OCI-M1 (cell line): ENCODE results near the gene PLXND1.
"Not testable (repeated sequence)": the region's sequence is repeated elsewhere in the genome, so short reads cannot be mapped to it uniquely, and the experiment has no call there.

Source experiments
- DNase-seq: peaks from one replicate; lab custom pipeline; 2025; lab: John Stamatoyannopoulos, UW

Gene PLXND1

DNA sequence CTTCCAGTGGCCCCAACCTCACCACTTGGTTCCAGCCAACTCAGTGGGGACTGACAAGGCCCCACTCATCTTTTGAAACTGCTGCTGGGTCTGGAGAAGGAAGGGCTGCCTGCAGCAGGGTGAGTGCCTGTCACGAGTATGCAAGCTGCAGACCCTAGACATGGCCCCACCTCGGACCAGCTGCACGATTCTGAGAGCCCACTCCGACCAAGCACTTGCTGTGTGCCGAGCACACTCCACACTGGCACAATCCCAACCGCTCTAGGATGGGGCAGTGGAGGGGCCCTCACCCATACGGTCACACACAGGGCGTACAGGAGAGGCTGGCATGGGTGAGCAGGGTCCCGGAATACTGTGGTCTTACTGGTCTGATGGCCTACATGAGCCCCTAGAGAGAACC lies 8.0 kb upstream of the PLXND1 start:
- DNase-seq, result no peak

DNA sequence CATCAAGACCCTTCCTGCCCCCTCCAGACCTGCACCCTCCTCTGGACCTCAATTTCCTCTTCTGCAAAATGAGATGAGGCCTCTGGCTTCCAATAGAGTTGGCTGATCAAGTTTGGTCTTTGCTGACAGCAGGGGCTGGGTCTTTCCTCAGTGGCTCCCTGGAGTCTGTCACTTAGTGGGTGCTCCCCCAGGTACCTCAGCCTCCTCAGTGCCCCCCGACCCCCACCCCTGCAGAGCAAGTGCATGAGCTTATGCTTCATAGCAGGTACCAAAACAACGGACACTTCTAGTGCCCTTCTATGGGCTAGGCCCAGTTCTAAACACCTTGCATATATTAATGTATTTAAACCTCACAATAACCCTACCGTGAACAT lies 6.9 kb upstream of the PLXND1 start:
- DNase-seq, result no peak

DNA sequence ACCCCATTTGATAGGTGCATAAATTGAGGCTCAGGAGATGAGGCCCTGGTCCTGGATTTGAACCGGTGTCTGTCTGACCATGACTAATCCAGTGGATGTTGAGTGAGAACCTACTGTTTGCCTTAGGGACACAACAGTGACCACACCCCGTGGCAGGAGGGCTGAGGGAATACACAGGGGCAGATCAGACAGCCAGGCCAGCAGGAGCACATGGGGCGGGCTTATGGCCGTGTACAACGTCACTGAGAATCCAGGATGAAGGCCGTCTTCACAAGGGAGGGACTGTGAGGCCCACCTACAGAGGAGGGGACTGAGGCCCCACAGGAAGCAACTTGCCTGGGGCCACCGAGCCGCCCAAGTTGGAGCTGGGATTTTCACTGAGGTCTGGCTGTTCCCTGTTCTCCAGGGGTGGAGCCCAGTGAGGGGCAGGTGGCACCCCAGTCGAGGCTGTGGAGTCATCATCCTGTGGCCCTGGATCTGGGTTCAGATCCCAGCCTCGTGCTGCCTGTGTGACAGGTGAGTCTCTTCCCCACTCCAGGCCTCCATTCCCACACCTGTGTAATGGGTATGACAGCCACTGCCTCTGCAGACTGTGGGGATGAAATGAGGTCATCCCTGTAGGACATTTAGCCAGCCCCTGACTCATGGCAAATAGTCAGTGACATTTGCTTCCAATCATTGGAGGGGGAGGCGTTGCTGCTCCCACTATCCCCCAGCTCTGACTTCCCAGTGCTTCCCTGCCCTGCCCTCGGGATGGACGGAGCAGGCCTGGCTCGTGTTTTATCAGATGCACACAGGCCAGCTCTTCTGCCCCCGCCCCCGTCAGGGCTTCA lies 6.3 kb upstream of the PLXND1 start:
- no peak for DNase-seq

DNA sequence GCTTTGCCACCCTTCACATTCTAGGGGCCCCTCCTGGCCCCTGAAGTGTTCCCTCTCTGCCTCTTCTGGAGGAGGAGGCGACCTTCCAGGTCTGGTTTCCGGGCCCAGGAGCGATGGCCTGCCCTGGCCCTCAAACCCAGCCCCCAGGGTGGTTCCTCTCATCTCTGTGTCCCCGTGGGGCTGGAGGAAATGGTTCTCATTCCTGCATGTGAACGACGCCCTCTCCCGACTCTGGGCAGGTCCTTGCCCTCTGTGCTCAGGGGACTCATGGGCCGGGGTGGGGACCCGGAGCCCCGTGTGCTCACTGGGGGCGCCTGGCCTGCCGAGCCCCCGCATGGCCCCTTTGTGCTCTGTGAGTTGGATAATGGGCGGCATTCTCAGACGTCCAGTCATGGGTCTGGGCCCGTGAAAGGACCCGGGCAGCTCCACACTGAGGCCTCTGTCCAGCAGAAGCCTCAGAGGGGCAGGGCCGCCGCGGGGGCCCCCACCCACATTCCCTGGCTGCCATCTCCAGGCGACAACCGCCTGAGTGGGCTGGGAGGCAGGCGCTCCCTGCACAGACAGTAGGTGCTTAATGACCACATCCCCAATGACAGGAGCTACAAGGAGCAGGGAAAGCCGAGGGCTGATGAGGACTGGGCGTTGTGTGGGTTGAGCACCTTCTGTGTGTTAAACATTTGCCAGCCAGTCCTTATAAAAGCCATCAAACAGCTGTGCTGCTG lies 5.5 kb upstream of the PLXND1 start:
- no peak for DNase-seq

DNA sequence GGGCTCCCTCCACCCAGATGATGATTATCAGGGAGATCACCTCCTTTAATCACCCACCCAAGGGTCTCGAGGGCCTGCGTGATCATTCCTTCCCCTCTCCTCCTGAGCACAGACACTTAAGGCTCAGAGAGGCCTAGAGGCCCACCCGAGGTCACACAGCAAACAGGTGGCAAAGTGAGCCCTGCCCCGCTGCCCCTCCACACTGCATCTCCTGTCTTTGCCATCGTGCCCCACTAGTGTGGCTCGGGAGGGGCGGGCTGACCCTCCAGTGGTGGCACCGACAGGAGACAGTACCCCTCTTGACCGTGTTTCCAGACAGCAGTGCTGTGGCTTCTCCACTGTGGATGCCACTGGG lies 4.9 kb upstream of the PLXND1 start:
- DNase-seq, result no peak

DNA sequence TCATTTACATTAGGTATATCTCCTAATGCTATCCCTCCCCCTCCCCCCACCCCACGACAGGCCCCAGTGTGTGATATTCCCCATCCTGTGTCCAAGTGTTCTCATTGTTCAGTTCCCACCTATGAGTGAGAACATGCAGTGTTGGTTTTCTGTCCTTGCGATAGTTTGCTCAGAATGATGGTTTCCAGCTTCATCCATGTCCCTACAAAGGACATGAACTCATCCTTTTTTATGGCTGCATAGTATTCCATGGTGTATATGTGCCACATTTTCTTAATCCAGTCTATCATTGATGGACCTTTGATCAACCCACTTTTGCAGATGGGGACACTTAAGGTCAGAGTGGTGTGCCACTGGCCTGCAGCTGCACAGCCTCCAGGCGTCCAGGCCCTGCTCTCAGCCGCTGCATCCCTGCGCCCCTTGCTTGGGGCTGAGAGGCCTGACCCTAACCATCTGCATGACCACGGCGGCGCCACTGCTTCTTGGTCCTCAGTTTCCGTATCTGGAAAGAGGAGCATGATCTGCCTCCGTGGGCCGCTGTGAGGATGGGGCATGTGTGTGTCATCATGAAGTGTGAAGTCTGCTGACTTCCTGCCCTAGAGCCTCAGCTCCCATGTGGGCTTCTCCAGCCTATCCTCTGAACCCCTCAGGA lies 4.4 kb upstream of the PLXND1 start:
- DNase-seq, result not testable (repeated sequence)

DNA sequence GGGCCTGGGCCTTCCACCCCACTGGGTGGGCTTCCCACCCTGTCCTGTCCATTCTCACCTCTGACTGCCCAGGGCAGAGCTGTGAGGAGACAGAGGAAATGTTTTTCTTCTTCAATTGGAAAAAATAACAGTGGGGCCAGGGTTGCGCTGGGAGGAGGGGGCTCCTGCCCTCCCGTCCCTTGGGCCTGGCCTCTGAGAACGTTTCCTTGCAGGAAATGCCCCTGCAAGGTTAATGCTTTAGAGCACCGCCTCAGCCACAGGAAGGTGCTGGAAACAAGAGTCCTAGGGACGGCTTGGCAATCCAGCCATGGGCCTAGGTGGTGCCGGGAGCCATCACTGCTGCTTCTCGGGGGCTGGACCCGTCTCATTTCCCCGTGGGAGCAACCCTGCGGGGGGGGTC lies 3.8 kb upstream of the PLXND1 start:
- no peak for DNase-seq

DNA sequence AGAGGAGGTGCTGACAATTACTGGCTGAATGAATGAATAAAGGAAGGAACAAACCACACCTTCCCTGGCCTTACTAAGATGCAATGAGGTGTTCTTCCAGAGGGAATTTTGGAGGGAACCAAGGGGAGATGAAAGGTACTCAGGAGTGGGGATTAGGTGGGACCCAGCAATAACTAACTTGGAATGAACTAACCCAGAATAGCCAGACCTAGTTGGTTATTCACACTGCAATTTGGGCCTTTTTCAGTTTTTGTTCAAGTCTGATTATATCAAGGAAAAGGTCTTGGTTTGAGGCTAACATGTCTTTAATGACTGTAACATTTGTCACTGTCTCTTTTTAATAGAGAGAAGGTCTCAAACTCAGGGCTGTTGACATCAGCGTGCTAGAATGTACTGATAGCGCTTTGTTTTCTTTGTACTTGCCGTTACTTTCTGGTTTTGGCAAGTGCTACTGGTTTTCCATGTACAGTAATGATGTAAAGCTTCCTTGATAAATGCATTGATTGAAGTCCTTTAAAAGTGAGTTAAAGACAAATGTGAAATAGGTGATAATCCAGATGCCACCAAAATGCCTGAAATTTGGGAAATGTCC lies 3.2 kb upstream of the PLXND1 start:
- DNase-seq, result peak; percentile 39

DNA sequence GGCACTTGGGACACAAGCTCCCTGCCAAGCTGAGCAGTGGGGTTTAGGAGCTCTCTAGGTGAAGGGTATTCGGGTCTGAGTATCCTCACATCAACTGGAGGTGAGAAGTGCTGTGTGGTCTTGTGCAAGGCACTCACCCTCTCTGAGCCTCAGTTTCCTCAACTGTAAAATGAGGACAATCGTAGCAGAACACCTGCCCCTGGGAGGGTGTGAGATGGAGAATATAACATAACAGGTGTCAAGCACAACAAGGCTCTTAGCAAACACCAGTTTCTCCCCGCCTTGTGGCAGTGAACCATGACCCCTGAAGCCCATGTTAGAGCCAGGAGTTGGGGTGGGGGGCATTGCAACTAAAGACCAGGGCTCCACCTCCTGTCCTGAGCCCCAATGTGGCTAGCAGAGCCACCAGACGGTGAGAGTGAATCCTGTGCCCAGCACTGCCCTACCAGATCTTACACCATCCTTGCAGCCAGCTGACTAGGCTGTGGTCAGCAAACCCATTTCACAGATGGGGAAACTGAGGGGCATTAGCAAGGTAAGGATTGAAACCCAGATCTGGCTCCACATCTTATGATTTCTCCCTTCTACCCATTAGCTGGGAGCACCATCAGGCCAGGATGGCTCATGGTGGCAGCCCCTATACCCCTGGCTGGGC lies 2.6 kb upstream of the PLXND1 start:
- DNase-seq, result no peak

DNA sequence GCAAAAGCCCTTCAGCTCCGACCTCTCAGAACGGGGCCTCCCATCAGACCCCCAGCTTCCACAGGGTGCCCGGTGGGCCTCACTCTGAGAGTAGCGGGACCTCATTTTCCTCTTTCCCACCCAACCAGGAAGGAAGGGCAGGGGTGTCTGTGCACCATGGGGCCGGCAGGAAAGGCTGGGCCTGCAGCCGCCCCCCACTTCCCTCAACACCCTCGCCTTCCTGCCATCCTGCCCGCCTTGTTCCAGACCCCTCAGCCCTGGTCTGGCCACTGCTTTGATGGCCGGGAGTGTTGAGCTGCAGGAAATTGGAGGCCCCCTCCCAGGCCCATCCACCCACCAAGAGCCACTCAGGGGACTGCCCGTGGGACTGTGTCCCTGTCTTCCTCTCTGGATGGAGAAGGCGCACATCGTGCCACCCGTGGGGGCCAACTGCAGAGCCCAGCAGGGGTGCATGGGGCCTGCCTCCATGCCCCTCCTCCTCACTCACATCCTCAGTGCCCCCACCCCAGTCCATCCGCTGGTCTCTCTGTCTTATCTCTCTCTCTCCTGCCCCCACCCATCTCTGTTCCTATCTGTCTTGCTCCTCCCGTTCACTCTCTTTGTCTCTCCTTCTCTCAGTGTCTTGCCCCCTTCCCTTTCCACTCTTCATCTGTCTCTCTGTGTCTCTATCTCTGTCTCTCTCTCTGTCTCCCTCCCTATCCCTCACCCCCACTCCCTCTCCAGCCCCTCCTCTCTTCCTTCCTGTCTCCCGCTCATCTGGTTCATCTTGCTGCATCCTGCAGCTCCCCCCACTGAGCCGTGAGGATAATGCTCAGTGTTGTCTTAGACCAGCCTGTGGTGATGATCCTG lies 1.8 kb upstream of the PLXND1 start:
- DNase-seq, result peak; percentile 46

DNA sequence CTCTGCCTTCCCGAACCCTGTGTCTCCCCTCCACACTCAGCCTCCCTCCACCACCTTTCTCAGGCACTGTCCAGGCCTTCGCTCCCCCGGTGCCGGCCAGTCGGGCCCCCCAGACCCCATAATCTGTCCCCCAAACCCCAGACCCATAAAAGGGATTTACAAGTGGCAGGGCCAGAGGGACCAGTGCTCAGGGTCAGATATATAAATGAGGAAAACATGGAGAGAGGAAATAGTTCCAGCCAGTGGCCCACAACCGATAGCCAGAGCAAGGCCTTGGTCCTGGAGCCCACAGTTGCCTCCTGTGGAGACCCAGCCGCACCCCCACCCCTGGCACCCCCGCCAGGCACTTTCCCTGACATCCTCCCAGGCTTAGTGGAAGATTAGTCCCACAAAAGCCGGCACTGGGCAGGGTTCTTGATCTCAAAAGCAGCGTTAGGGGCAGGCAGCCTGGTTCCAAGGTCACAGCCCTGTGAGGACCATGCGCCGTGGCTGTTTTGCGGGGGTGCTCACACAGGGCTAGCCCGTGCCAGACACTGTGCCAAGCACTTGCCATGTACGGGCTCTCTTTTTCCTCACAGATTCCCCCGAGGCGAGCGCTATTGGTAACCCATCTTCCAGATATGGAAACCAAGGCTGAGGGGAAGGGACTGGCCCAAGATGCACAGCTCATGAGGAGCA lies 1.1 kb upstream of the PLXND1 start:
- DNase-seq, result no peak

DNA sequence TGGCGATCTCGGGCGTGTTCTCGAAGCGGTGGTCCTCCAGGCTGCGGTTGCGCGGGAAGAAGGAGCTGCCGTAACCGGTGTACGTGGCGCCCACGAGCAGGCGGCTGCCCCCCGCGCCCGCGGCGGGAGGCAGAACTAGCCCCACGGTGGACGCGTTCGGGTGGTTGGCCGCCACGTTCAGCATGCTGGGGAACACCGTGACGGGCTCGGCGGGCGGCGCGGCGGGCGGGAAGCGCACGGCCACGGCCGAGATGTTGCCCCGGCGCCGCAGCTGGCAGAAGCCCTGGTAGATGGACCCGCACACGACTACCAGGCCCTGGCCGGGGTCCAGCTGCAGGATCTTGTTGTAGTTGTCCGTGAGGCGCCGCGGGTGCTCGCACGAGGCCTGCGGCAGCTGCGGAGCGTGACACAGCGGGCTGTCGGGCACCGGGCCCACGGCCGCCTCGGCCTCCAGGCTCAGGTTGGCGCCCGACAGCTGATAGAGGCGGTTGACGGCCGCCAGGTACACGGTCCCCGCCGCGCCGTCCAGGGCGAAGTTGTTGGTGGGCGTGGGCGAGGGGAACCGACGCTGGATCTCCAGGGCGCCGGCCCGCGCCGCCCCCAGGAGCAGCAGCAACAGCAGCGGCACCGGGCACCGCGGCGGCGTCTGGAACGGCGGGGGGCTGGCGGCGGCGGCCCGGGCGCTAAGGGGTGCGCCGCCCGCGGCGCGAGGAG lies 397 bp downstream of the PLXND1 start:
- no peak for DNase-seq

DNA sequence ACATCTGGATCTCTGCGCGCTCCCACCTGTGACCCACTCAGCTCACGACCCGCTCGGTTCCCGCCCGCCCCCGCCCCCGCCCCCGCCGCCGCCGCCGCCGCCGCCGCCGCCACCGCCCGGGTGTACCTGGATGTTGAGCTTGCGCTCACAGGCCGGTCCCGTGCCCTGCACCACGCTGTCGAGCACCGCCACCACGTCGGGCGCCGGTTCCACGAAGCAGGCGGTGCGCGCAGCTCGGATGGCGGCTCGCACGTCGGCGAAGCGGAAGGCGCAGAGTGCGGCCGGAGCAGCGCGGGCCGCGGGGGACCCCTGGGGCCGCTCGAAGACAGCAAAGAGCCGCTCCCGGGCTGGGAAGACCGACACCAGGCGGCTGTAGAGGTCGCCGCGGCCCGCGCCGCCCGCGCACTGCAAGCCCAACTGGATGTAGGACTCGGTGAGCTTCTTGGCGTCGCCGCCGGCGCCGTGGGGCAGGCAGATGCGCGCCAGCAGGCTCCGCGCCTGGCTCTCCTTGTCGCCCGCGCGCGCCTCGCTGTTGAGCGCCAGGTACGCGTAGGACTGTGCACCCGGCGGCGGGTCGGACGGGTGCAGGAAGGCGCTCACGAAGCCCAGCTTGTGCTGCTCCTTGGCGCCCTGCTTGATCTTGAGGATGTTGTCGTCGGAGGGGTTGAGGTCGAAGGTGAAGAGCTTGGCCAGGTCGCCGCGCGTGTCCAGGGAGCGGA lies 1.1 kb downstream of the PLXND1 start:
- DNase-seq, result no peak

DNA sequence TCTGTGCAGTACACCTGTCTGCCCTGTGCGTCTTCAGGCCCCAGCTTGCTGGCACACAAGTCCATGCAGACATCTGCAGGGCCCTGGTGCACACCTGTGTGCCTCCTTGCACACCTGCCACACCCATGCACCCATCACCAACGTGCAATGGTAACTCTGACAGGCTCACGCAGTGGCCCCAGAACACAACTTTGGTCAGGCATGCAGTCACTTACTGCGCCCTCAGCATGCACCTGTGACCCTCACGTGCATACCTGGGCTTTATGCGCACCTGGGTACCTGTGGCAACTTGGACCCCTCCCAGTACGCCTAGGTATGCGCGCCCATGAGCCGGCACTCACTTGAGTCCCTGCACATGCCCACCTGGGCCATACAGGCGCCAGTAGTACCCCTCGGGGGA lies 1.7 kb downstream of the PLXND1 start:
- no peak for DNase-seq

DNA sequence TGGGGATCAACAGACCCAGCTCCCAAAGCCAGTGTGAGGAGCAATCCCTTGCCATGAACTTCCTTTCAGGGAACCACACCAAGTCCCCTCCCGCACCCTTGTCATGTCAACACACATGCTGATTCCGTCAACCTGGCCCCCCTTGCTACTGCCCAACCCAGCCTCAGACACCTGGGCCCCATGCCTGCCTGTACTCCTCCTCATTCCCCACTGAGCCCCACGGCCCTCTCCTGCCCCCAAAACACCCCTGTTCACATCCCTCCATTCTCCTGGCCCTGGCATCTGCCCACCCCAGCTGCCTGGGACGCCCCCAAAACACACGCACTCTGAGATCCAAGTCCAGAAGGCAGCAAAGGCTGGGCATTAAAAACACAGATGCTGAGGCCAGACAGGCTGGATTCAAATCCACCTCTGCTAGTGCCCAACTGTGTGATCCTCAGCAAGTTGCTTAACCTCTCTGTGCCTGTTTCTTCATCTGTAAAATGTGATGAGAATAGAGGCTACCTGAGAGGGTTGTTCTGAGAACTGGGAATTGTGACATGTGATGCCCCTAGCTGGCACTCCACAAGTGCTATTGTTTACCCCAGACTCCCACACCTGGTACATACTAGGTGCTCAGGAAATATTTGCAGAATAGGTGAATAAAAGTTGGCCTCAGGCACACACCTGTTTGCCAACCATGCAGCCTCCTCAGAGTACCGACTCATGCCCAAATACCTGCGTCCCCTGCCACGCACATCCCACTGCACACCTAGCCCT lies 2.3 kb downstream of the PLXND1 start:
- no peak for DNase-seq

DNA sequence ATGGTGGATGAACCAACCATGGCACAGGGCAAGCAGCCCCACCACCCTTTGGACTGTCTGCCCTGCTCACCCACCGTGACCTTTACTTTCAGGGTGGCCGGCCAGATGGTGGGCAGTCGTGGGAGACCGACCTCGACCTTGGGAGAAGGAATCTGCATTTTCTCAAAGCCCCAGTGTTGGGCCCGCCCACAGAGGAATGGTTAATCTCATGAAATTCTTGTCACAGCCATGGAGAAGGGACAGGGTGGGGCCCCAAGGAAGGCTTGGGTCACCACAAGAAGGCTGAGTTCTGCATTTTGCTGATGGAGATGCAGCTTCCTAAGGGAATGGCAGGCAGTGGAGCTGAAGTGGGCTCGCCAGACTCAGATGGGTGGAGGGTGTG lies 2.9 kb downstream of the PLXND1 start:
- DNase-seq, result peak; percentile 15

DNA sequence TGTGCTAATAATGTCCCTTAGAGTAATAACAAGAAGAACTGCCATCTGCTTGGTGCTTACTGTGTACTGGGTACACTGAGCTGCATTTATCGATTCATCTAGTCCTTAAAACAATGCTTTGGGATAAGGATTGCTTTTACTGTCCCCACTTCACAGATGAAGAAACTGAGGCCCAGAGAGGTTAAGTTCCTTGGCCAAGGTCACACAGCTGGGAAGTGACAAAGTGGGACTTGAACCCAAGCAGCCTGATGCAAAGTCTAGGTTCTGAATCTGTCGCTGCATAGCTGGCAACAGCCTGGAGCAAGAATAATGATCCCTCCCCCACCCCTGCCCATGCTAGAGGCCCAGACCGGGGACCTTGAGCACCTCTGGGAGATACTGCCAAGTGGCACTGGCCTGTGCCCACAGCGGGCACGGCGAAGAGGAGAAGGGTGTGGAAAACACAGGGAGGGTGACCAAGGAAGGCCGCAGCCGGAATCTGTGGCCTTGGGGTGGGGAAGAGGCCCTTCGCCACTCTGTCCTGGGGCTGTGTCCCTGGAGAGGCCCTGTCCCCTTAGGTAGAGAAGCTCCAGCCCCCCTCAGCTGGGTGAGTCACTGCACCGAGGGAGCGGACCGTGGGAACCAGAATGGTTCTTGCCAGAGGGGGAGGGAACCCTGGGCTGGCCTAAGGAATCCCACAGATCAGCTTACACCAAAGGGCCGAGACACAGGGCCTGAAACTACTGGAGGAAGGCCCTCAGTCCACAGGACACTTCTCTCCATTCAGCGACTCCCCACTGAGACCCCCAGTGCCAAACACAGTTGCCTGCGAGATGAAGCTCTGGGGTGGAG lies 3.5 kb downstream of the PLXND1 start:
- no peak for DNase-seq

DNA sequence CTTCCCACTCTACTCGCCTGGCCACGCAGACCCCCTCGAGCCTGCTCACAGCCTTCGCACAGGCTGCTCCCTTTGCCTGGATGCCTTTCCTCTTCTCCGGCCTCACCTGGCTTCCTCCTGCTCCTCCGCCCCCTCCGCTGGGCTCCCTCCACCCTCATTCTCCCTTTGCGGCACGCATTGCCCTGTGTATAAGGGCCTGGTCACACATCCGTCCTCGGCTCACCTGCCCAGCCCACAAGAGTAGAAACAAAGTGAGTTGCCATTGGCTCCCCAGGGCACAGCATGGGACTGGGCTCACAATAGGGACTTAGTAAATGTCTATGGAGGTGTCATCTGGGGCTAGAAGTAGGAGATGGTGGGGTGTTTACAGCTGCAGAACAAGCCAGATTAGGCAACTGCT lies 4.2 kb downstream of the PLXND1 start:
- no peak for DNase-seq
